GM13977 (cell line): ENCODE data around the gene AKR1B1.

ENCODE experiments used
- DNase-seq: peaks from one replicate; pipeline ENCODE4 v3.0.0; 2012; ENCODE audit warnings: low spot score
- in situ Hi-C: fragments of 300-500 bp; cut with MboI; formaldehyde crosslinking; loops from one replicate; pipeline ENCODE4 v1.12.0; 2022; ENCODE audit warnings: low sequenced_read_pairs, low pct_unique_long_range_greater_than_20kb, mixed read lengths, inconsistent platforms; ENCODE audit not compliant: unreplicated experiment
- TF ChIP-seq, protein P1 (sequence below): IDR thresholded peaks from 2 replicates; pipeline ENCODE4 v1.5.1; 2012; ENCODE audit warnings: mild to moderate bottlenecking, control low read depth; ENCODE audit not compliant: insufficient read depth; ENCODE audit errors: extremely low read depth, missing control alignments

AKR1B1 gene

GRCh38 chr7:134438946-134439345 lies 20.0 kb downstream of the AKR1B1 start:
- in situ Hi-C loops = loop anchor here (10.0 to 25.0 kb wide), 2 partner anchors 176 to 523 kb away; no protein-coding TSS in a partner anchor
- TF ChIP-seq, protein P1, sequence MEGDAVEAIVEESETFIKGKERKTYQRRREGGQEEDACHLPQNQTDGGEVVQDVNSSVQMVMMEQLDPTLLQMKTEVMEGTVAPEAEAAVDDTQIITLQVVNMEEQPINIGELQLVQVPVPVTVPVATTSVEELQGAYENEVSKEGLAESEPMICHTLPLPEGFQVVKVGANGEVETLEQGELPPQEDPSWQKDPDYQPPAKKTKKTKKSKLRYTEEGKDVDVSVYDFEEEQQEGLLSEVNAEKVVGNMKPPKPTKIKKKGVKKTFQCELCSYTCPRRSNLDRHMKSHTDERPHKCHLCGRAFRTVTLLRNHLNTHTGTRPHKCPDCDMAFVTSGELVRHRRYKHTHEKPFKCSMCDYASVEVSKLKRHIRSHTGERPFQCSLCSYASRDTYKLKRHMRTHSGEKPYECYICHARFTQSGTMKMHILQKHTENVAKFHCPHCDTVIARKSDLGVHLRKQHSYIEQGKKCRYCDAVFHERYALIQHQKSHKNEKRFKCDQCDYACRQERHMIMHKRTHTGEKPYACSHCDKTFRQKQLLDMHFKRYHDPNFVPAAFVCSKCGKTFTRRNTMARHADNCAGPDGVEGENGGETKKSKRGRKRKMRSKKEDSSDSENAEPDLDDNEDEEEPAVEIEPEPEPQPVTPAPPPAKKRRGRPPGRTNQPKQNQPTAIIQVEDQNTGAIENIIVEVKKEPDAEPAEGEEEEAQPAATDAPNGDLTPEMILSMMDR = no peak
- DNase-seq = no peak

GRCh38 chr7:134435161-134435920 lies 23.6 kb downstream of the AKR1B1 start:
- no peak for DNase-seq
- TF ChIP-seq, protein P1 = no peak
- in situ Hi-C loops = loop anchor here (10.0 to 25.0 kb wide), 2 partner anchors 179 to 527 kb away; no protein-coding TSS in a partner anchor

- TF ChIP-seq, protein P1 = no peak
- no peak for DNase-seq
- in situ Hi-C loops = loop anchor here (10.0 to 25.0 kb wide), 2 partner anchors 180 to 528 kb away; no protein-coding TSS in a partner anchor
These were observed 24.2 kb downstream of the AKR1B1 start for GRCh38 chr7:134434701-134435100.

DNA sequence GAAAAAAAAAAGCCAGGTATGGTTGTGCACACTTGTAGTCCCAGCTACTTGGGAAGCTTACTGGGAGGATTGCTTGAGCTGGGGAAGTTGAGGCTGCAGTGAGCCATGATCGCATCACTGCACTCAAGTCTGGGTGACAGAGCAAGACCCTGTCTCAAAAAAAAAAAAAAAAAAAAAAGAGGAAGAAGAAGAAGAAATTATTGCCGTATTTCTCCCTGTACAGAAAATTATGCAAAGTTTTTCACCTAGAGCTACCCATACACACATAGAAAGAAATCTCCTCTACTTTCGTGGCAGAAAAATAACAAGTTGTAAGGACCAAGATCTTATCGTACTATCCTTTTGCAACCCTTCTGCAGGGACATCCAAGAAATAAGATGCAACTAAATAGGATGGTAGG lies 25.5 kb downstream of the AKR1B1 start:
- no peak for DNase-seq
- TF ChIP-seq, protein P1 = no peak
- in situ Hi-C loops = loop anchor here (10.0 to 25.0 kb wide), 2 partner anchors 181 to 529 kb away; no protein-coding TSS in a partner anchor

DNA sequence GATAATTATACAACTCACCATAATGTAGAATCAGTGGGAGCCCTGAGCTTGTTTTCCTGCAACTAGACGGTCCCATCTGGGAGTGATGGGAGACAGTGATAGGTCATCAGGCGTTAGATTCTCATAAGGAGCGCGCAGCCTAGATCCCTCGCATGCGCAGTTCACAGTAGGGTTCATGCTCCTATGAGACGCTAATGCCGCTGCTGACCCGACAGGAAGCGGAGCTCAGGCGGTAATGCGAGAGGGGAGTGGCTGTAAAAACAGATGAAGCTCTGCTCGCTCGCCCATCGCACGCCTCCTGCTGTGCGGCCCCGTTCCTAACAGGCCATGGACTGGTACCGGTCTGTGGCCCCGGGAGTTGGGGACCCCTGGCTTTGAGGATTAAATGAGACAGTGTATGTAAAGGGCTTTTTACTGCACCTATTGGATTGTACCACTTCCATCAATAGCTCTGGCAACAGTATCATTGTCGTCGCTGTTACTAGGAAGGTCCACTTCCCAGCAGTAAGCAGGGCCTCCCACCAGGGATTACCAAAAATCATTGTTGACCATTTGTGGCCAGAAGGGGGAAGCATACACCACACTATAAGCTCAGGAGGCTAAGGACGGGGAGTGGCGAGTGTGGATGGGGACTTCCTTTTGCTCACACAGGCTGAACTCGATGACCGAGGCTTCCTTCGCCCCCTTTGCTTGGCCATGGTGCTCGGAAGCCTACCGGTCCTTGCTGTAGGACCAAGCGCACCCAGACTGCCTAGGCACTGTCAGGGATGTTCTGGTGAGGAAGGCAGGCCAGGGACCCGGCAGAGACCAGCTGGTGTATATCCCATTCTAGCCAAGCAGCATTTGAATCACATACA lies 26.4 kb downstream of the AKR1B1 start:
- peak; percentile 88 for DNase-seq
- in situ Hi-C loops = loop anchor here (10.0 to 25.0 kb wide), 2 partner anchors 182 to 530 kb away; no protein-coding TSS in a partner anchor
- TF ChIP-seq, protein P1 = peak; percentile 76

DNA sequence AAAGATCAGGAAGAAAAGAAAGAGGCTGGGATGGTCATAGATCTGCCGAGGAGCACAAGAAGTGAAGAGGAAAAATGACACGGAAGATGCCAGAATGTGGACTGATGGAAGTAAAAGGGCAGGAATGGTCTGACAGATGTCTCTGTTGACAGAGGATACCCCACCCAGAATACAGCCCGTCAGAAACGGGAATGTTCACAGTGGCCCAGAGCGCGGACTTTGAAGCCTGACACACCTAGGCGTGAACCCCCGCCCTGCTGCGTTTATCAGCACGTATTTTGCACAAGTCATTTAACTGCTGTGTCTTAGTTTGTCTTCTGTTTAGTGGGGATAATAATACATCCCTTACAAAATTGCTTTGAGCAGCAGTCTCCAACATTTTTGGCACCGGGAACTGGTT lies 27.1 kb downstream of the AKR1B1 start:
- no peak for DNase-seq
- in situ Hi-C loops = loop anchor here (10.0 to 25.0 kb wide), 2 partner anchors 183 to 530 kb away; no protein-coding TSS in a partner anchor
- TF ChIP-seq, protein P1 = no peak
